MCF 10A (cell line): ENCODE data around the gene AHCY. TPM values are rescaled to one million over a fixed set of nuclear protein-coding genes. Genes with fewer than 3 reads are reported as not detected.
"Not testable (repeated sequence)": the region's sequence is repeated elsewhere in the genome, so short reads cannot be mapped to it uniquely, and the experiment has no call there.

Experiments used
- BruUV-seq: library from RNA; stranded (reverse); fragments of 400-500 nt; replicated peaks from 2 replicates; lab custom pipeline; 2021; lab: Mats Ljungman, UMichigan
- CTCF ChIA-PET: fragments of 300-600 bp; sonication (Branson Sonifier 250); formaldehyde crosslinking; extraction: SDS; loops from one replicate; lab custom pipeline; 2021; ENCODE audit warnings: antibody characterized with exemption, inconsistent platforms; lab: Yijun Ruan, JAX
- POLR2A ChIA-PET: fragments of 300-600, 350-650 bp; sonication (Branson Sonifier 250); formaldehyde crosslinking; extraction: SDS; loops from one replicate; lab custom pipeline; 2020; ENCODE audit warnings: antibody characterized with exemption, inconsistent platforms; lab: Yijun Ruan, JAX
- DNase-seq: peaks from one replicate; pipeline ENCODE4 v3.0.0-alpha.2; 2018; ENCODE audit not compliant: unreplicated experiment
- H3K27ac Mint-ChIP-seq: one replicate; pipeline ENCODE4 v1.8.0; 2022; ENCODE audit warnings: mild to moderate bottlenecking, low read depth, mixed read lengths; ENCODE audit not compliant: unreplicated experiment
- H3K27me3 Mint-ChIP-seq: one replicate; pipeline ENCODE4 v1.8.0; 2022; ENCODE audit warnings: mixed read lengths; ENCODE audit not compliant: insufficient read depth, unreplicated experiment
- H3K36me3 Mint-ChIP-seq: one replicate; pipeline ENCODE4 v1.8.0; 2022; ENCODE audit warnings: mild to moderate bottlenecking, moderate library complexity, mixed read lengths; ENCODE audit not compliant: insufficient read depth, unreplicated experiment
- H3K4me1 Mint-ChIP-seq: one replicate; pipeline ENCODE4 v1.8.0; 2022; ENCODE audit warnings: mixed read lengths; ENCODE audit not compliant: insufficient read depth, unreplicated experiment
- H3K4me3 Mint-ChIP-seq: one replicate; pipeline ENCODE4 v1.8.0; 2022; ENCODE audit warnings: mild to moderate bottlenecking, moderate library complexity, mixed read lengths; ENCODE audit not compliant: unreplicated experiment
- H3K9me3 Mint-ChIP-seq: one replicate; pipeline ENCODE4 v1.8.0; 2022; ENCODE audit warnings: mixed read lengths; ENCODE audit not compliant: unreplicated experiment
- CTCF ChIP-seq: fragments of 200-600 bp; IDR thresholded peaks from one replicate; pipeline ENCODE4 v1.8.0; 2022; ENCODE audit warnings: antibody characterized with exemption, mild to moderate bottlenecking; ENCODE audit not compliant: unreplicated experiment
- intact Hi-C: fragments of 100-400 bp; cut with micrococcal nuclease; formaldehyde crosslinking; loops from 2 replicates; pipeline ENCODE4 v1.14.1; 2022
- total RNA-seq: library from RNA; stranded (reverse); gene quantifications from 2 replicates; pipeline ENCODE4 v1.2.3, GENCODE V29; 2022

Gene AHCY
- total RNA-seq, 1 experiment from 2014 or later = 175 TPM

GRCh38 chr20:34298294-34298784 lies 4.8 kb downstream of the AHCY start:
- H3K4me1 Mint-ChIP-seq, H3K9me3 Mint-ChIP-seq, DNase-seq, POLR2A ChIA-PET, H3K4me3 Mint-ChIP-seq, H3K27ac Mint-ChIP-seq, BruUV-seq, intact Hi-C loops, H3K27me3 Mint-ChIP-seq: not testable (repeated sequence)
- CTCF ChIA-PET = interaction anchor here (0.5 to 3.0 kb wide), 4 partner anchors 14 to 577 kb away, joined by 3 to 19 read pairs (median 3); no protein-coding TSS in a partner anchor
- peak; percentile 24 for TF ChIP-seq CTCF
- H3K36me3 Mint-ChIP-seq = peaks cover 22% of the 10 kb centered on the region

GRCh38 chr20:34296468-34296867 lies 6.7 kb downstream of the AHCY start:
- Mint-ChIP-seq H3K36me3 (peaks cover 38% of the 10 kb centered on the region), H3K4me3 (no peak overlapping the region)

GRCh38 chr20:34295284-34295683 lies 7.9 kb downstream of the AHCY start:
- Mint-ChIP-seq H3K27me3 (no peaks in the 10 kb centered on the region), H3K36me3 (peaks cover 50% of the 10 kb centered on the region), H3K9me3 (no peaks in the 10 kb centered on the region), H3K4me1 (peaks cover 5% of the 10 kb centered on the region), H3K27ac (no peak overlapping the region), H3K4me3 (no peak overlapping the region)
- no peak for TF ChIP-seq CTCF
- POLR2A ChIA-PET = interaction anchor here (1.2 kb wide), 1 partner anchor 8 kb away, joined by 6 read pairs; the partner anchor contains the start of gene AHCY
- BruUV-seq = no TSS peak
- intact Hi-C loops = no loop called here
- CTCF ChIA-PET = interaction anchor here (1.8 kb wide), 1 partner anchor 104 kb away, joined by 11 read pairs; no protein-coding TSS in a partner anchor
- DNase-seq = no peak

More at GRCh38 chr20:34296468-34296867, 6.7 kb downstream of the AHCY start:
- no peaks in the 10 kb centered on the region for H3K9me3 Mint-ChIP-seq
- H3K27me3 Mint-ChIP-seq = no peaks in the 10 kb centered on the region
- ChIA-PET CTCF (interaction anchor here (0.9 to 3.0 kb wide), 3 partner anchors 16 to 221 kb away, joined by 3 to 19 read pairs (median 11); no protein-coding TSS in a partner anchor), POLR2A (no interaction called here)
- peaks cover 5% of the 10 kb centered on the region for H3K4me1 Mint-ChIP-seq
- no peak for TF ChIP-seq CTCF
- no peak for DNase-seq
- H3K27ac Mint-ChIP-seq = no peak overlapping the region
- no TSS peak for BruUV-seq
- intact Hi-C loops = no loop called here

- intact Hi-C loops = no loop called here
- H3K4me1 Mint-ChIP-seq = peaks cover 5% of the 10 kb centered on the region
- no TSS peak for BruUV-seq
- DNase-seq = no peak
- no peak overlapping the region for H3K27ac Mint-ChIP-seq
- TF ChIP-seq CTCF = no peak
- no peak overlapping the region for H3K4me3 Mint-ChIP-seq
- ChIA-PET CTCF (interaction anchor here (0.6 kb wide), 1 partner anchor 216 kb away, joined by 4 read pairs; no protein-coding TSS in a partner anchor), POLR2A (interaction anchor here (1.2 kb wide), 1 partner anchor 9 kb away, joined by 6 read pairs; the partner anchor contains the start of gene AHCY)
- no peaks in the 10 kb centered on the region for H3K27me3 Mint-ChIP-seq
- no peaks in the 10 kb centered on the region for H3K9me3 Mint-ChIP-seq
- peaks cover 57% of the 10 kb centered on the region for H3K36me3 Mint-ChIP-seq
These were observed 8.6 kb downstream of the AHCY start for GRCh38 chr20:34294563-34294962.
